HepG2 (cell line): ENCODE results near the gene GLIS2. TPM values are rescaled to one million over a fixed set of nuclear protein-coding genes. Genes with fewer than 3 reads are reported as not detected.

Experiments used
- ATAD3A ChIP-seq: sonication (generic); formaldehyde crosslinking; IDR thresholded peaks from 2 replicates; pipeline ENCODE4 v1.4.0; 2020; ENCODE audit warnings: missing genetic modification reagents
- CERS6 ChIP-seq: sonication (generic); formaldehyde crosslinking; IDR thresholded peaks from 2 replicates; pipeline ENCODE4 v1.5.0; 2020; ENCODE audit warnings: missing genetic modification reagents
- CREB1 ChIP-seq, 2 experiments: fragments of 450-650 bp in 1 of 2; IDR thresholded peaks; 2 replicates each; pipeline ENCODE4 v1.6.1; 2016 to 2017; ENCODE audit warnings: control low read depth in 1 of 2, mild to moderate bottlenecking in 1 of 2, missing compliant biosample characterization in 1 of 2, missing genetic modification characterization in 1 of 2
- DMTF1 ChIP-seq: sonication (generic); formaldehyde crosslinking; IDR thresholded peaks from 2 replicates; pipeline ENCODE4 v1.4.0; 2020; ENCODE audit warnings: mild to moderate bottlenecking, missing genetic modification reagents
- ELF4 ChIP-seq: sonication (generic); formaldehyde crosslinking; IDR thresholded peaks from 2 replicates; pipeline ENCODE4 v1.5.0; 2020; ENCODE audit warnings: missing genetic modification reagents, mild to moderate bottlenecking, moderate library complexity, borderline replicate concordance
- GABPB1 ChIP-seq: IDR thresholded peaks from 2 replicates; pipeline ENCODE4 v1.6.1; 2016; ENCODE audit warnings: mild to moderate bottlenecking, missing genetic modification reagents, moderate library complexity, missing compliant biosample characterization
- HOXA3 ChIP-seq: sonication (generic); formaldehyde crosslinking; IDR thresholded peaks from 2 replicates; pipeline ENCODE4 v1.5.0; 2020; ENCODE audit warnings: missing genetic modification reagents
- IRF9 ChIP-seq: sonication (generic); formaldehyde crosslinking; IDR thresholded peaks from 2 replicates; pipeline ENCODE4 v1.8.0; 2022; ENCODE audit warnings: missing genetic modification reagents, mild to moderate bottlenecking, borderline replicate concordance
- JUN ChIP-seq: sonication (generic); formaldehyde crosslinking; IDR thresholded peaks from 2 replicates; pipeline ENCODE4 v1.4.0; 2020; ENCODE audit warnings: mild to moderate bottlenecking, missing genetic modification reagents
- MED8 ChIP-seq: sonication (generic); formaldehyde crosslinking; IDR thresholded peaks from 2 replicates; pipeline ENCODE4 v1.8.1; 2023; ENCODE audit warnings: mild to moderate bottlenecking, missing genetic modification reagents; ENCODE audit not compliant: insufficient replicate concordance
- NONO ChIP-seq, 2 experiments: fragments of 450-650 bp in 1 of 2; sonication (generic) in 1 of 2; formaldehyde crosslinking in 1 of 2; IDR thresholded peaks in 1 of 2; conservative IDR thresholded peaks in 1 of 2; 2 replicates each; pipeline versions ENCODE4 v1.6.1 to v1.8.0; 2017 to 2022; ENCODE audit warnings: mild to moderate bottlenecking in 1 of 2, missing genetic modification reagents in 1 of 2, moderate library complexity in 1 of 2
- SAP130 ChIP-seq: IDR thresholded peaks from 2 replicates; pipeline ENCODE4 v1.6.1; 2016; ENCODE audit warnings: low read depth
- SNAI1 ChIP-seq: sonication (generic); formaldehyde crosslinking; IDR thresholded peaks from 2 replicates; pipeline ENCODE4 v1.5.0; 2020; ENCODE audit warnings: mild to moderate bottlenecking, missing genetic modification reagents, borderline replicate concordance
- SP2 ChIP-seq: sonication (generic); formaldehyde crosslinking; IDR thresholded peaks from 2 replicates; pipeline ENCODE4 v1.5.1; 2020; ENCODE audit warnings: mild to moderate bottlenecking, missing genetic modification reagents
- TIGD3 ChIP-seq: sonication (generic); formaldehyde crosslinking; IDR thresholded peaks from 2 replicates; pipeline ENCODE4 v1.5.1; 2020; ENCODE audit warnings: mild to moderate bottlenecking, missing genetic modification reagents, borderline replicate concordance
- ZC3H4 ChIP-seq: sonication (generic); formaldehyde crosslinking; IDR thresholded peaks from 2 replicates; pipeline ENCODE4 v1.4.0; 2020; ENCODE audit warnings: missing genetic modification reagents, borderline replicate concordance
- ZMAT3 ChIP-seq: sonication (generic); formaldehyde crosslinking; conservative IDR thresholded peaks from 2 replicates; pipeline ENCODE4 v1.7.0; 2021; ENCODE audit warnings: missing genetic modification reagents
- ZNF33B ChIP-seq: sonication (generic); formaldehyde crosslinking; IDR thresholded peaks from 2 replicates; pipeline ENCODE4 v1.5.1; 2020; ENCODE audit warnings: mild to moderate bottlenecking, missing genetic modification reagents
- ZNF468 ChIP-seq: sonication (generic); formaldehyde crosslinking; IDR thresholded peaks from 2 replicates; pipeline ENCODE4 v1.8.0; 2022; ENCODE audit warnings: mild to moderate bottlenecking, moderate library complexity, missing genetic modification reagents
- ZNF501 ChIP-seq: sonication (generic); formaldehyde crosslinking; IDR thresholded peaks from 2 replicates; pipeline ENCODE4 v1.5.1; 2020; ENCODE audit warnings: mild to moderate bottlenecking, moderate library complexity, missing genetic modification reagents
- ZNF703 ChIP-seq: sonication (generic); formaldehyde crosslinking; IDR thresholded peaks from 2 replicates; pipeline ENCODE4 v1.5.1; 2020; ENCODE audit warnings: missing genetic modification reagents, mild to moderate bottlenecking, moderate library complexity, borderline replicate concordance
- ZNF737 ChIP-seq: sonication (generic); formaldehyde crosslinking; IDR thresholded peaks from 2 replicates; pipeline ENCODE4 v1.5.0; 2020; ENCODE audit warnings: missing genetic modification reagents, mild to moderate bottlenecking, borderline replicate concordance
- ZSCAN21 ChIP-seq: sonication (generic); formaldehyde crosslinking; IDR thresholded peaks from 2 replicates; pipeline ENCODE4 v1.8.0; 2022; ENCODE audit warnings: mild to moderate bottlenecking, missing genetic modification reagents, moderate library complexity, borderline replicate concordance
- ZSCAN29 ChIP-seq: sonication (generic); formaldehyde crosslinking; conservative IDR thresholded peaks from 2 replicates; pipeline ENCODE4 v1.4.0; 2020; ENCODE audit warnings: mild to moderate bottlenecking, missing genetic modification reagents
- ZSCAN30 ChIP-seq: sonication (generic); formaldehyde crosslinking; IDR thresholded peaks from 2 replicates; pipeline ENCODE4 v1.5.0; 2020; ENCODE audit warnings: mild to moderate bottlenecking, missing genetic modification reagents
- polyA plus RNA-seq, 8 experiments: library from polyadenylated mRNA; depleted of rRNA in 3 of 8; stranded (reverse) in 7 of 8; unstranded in 1 of 8; fragments of >200 nt; fragmentation: Illumina TruSeq in 4 of 8; extraction: Trizol in 4 of 8; gene quantifications; 2 replicates each; pipeline versions ENCODE4 v1.2.1 to v1.2.3, GENCODE V29; 2011 to 2016; ENCODE audit warnings: low read depth in 4 of 8, missing spikeins in 1 of 8, mixed read lengths in 1 of 8; ENCODE audit not compliant: insufficient read depth in 1 of 8
- total RNA-seq, 5 experiments: library from RNA; depleted of rRNA; stranded (reverse); fragments of >200 nt; fragmentation: Illumina TruSeq; extraction: Trizol; gene quantifications; 2 replicates each; pipeline ENCODE4 v1.2.3, GENCODE V29; 2016; ENCODE audit warnings: low read depth in 1 of 5

Gene GLIS2
- total and polyA plus RNA-seq, 2 of the 13 experiments (the other 11 are each of a cell fraction or from before 2014, with no cell fraction given): 0.28 to 0.29 TPM

- TF ChIP-seq MED8 (CRISPR knock-in tag) (peak; percentile 4), NONO (IDR thresholded peaks at IDR 0.05) (no peak), NONO (CRISPR knock-in tag; conservative IDR thresholded peaks at IDR 0.05) (0 out of 2 replicates have a peak, but pooled peaks have one; percentile 14), ELF4 (CRISPR knock-in tag) (no peak), ZMAT3 (CRISPR knock-in tag) (no peak), ATAD3A (no peak), SP2 (CRISPR knock-in tag) (no peak), CERS6 (no peak), ZNF33B (CRISPR knock-in tag) (no peak), ZSCAN30 (CRISPR knock-in tag) (no peak), DMTF1 (no peak), GABPB1 (CRISPR knock-in tag) (peak; percentile 66), ZSCAN21 (CRISPR knock-in tag) (0 out of 2 replicates have a peak, but pooled peaks have one; percentile 29), JUN (CRISPR knock-in tag) (no peak), TIGD3 (no peak), SNAI1 (CRISPR knock-in tag) (no peak), ZNF703 (CRISPR knock-in tag) (no peak), HOXA3 (no peak), ZNF468 (no peak), ZC3H4 (CRISPR knock-in tag) (peak; percentile 9; the same call in 1 of the 2 replicates), ZNF501 (CRISPR knock-in tag) (0 out of 2 replicates have a peak, but pooled peaks have one; percentile 10), IRF9 (0 out of 2 replicates have a peak, but pooled peaks have one; percentile 23), ZNF737 (CRISPR knock-in tag) (no peak), ZSCAN29 (CRISPR knock-in tag) (0 out of 2 replicates have a peak, but pooled peaks have one; percentile 40), CREB1 (IDR thresholded peaks at IDR 0.05) (no peak), CREB1 (CRISPR knock-in tag; IDR thresholded peaks at IDR 0.05) (no peak), SAP130 (0 out of 2 replicates have a peak, but pooled peaks have one; percentile 15)
Measured at GRCh38 chr16:4273858-4274311, 42.0 kb upstream of the GLIS2 start (continued).
